GM21447 (cell line): ENCODE measurements around the gene PROKR2.

Source experiments
- ATAC-seq: cut with Tn5 transposase; IDR thresholded peaks from one replicate; pipeline ENCODE4 v1.9.1; 2021; ENCODE audit not compliant: unreplicated experiment

PROKR2 gene

GRCh38 chr20:5316188-5317158, at the start of gene PROKR2:
TSS of gene PROKR2 (minus strand) at chr20:5316954. CDS start at chr20:5314369, 2,585 bp downstream.
- ATAC-seq: no peak

GRCh38 chr20:5364997-5365597, 48.3 kb upstream of the PROKR2 start:
- no peak for ATAC-seq

GRCh38 chr20:5364136-5364821, 47.5 kb upstream of the PROKR2 start:
- no peak for ATAC-seq

- ATAC-seq: no peak
Measured at GRCh38 chr20:5362771-5363170, 46.0 kb upstream of the PROKR2 start.

GRCh38 chr20:5361176-5361575, 44.4 kb upstream of the PROKR2 start:
- no peak for ATAC-seq

GRCh38 chr20:5357946-5358345, 41.2 kb upstream of the PROKR2 start:
- no peak for ATAC-seq

- no peak for ATAC-seq
Measured at GRCh38 chr20:5356941-5357340, 40.2 kb upstream of the PROKR2 start.

- ATAC-seq: no peak
Measured at GRCh38 chr20:5354901-5355300, 38.1 kb upstream of the PROKR2 start.

GRCh38 chr20:5353624-5354496, 37.1 kb upstream of the PROKR2 start:
- no peak for ATAC-seq

- ATAC-seq: no peak
Measured at GRCh38 chr20:5349448-5349847, 32.7 kb upstream of the PROKR2 start.

- no peak for ATAC-seq
Measured at GRCh38 chr20:5342021-5342420, 25.3 kb upstream of the PROKR2 start.

- ATAC-seq: no peak
Measured at GRCh38 chr20:5331340-5331739, 14.6 kb upstream of the PROKR2 start.

GRCh38 chr20:5328268-5328667, 11.5 kb upstream of the PROKR2 start:
- no peak for ATAC-seq

GRCh38 chr20:5327356-5327755, 10.6 kb upstream of the PROKR2 start:
- no peak for ATAC-seq

GRCh38 chr20:5315807-5316187, 957 bp downstream of the PROKR2 start:
- no peak for ATAC-seq

GRCh38 chr20:5313916-5314315, 2.8 kb downstream of the PROKR2 start:
- ATAC-seq: no peak

GRCh38 chr20:5312518-5312917, 4.2 kb downstream of the PROKR2 start:
- no peak for ATAC-seq

GRCh38 chr20:5309971-5310370, 6.8 kb downstream of the PROKR2 start:
- ATAC-seq: no peak

GRCh38 chr20:5298811-5299210, 17.9 kb downstream of the PROKR2 start:
- no peak for ATAC-seq

- no peak for ATAC-seq
Measured at GRCh38 chr20:5297280-5298004, 19.3 kb downstream of the PROKR2 start.
